ENCODE results near the gene KLRF2. TPM values are rescaled to one million over a fixed set of nuclear protein-coding genes. Genes with fewer than 3 reads are reported as not detected.

KLRF2 gene
- total RNA-seq, 2 donors from 2014 or later = not detected

- intact Hi-C loops (cut with DNase I) = no loop called here
- H3K36me3 ChIP-seq = no peaks in the 10 kb centered on the region
- no peaks in the 10 kb centered on the region for H3K9me3 ChIP-seq
- peak overlapping the region; percentile 23 for H3K4me3 ChIP-seq
- peak overlapping the region; percentile 50 for H3K27ac ChIP-seq
- no peaks in the 10 kb centered on the region for H3K27me3 ChIP-seq
- no peak for DNase-seq
- peak overlapping the region; percentile 41 to 64 for H3K9ac ChIP-seq (ENCODE audit: low read depth in 2 of 2, low read length in 2 of 2)
- H3K4me1 ChIP-seq = no peaks in the 10 kb centered on the region
- no peak for TF ChIP-seq CTCF (IDR thresholded peaks at IDR 0.05)
Measured at GRCh38 chr12:9866860-9867269, 14.4 kb upstream of the KLRF2 start.

- H3K9ac ChIP-seq (ENCODE audit: low read depth in 2 of 2, low read length in 2 of 2) = no peak overlapping the region
- intact Hi-C loops (cut with DNase I) = no loop called here
- peak overlapping the region; percentile 50 for H3K27ac ChIP-seq
- H3K36me3 ChIP-seq = no peaks in the 10 kb centered on the region
- H3K4me1 ChIP-seq = no peaks in the 10 kb centered on the region
- no peak for DNase-seq
- no peaks in the 10 kb centered on the region for H3K27me3 ChIP-seq
- no peaks in the 10 kb centered on the region for H3K9me3 ChIP-seq
- no peak for TF ChIP-seq CTCF (IDR thresholded peaks at IDR 0.05)
- peak overlapping the region; percentile 23 for H3K4me3 ChIP-seq
Measured at GRCh38 chr12:9867531-9867930, 13.8 kb upstream of the KLRF2 start.

- H3K27me3 ChIP-seq = no peaks in the 10 kb centered on the region
- DNase-seq = no peak
- H3K9ac ChIP-seq (ENCODE audit: low read depth in 2 of 2, low read length in 2 of 2) = peak overlapping the region; percentile 1 to 29
- H3K27ac ChIP-seq = peak overlapping the region; percentile 50
- H3K9me3 ChIP-seq = no peaks in the 10 kb centered on the region
- no peaks in the 10 kb centered on the region for H3K4me1 ChIP-seq
- intact Hi-C loops (cut with DNase I) = no loop called here
- H3K36me3 ChIP-seq = no peaks in the 10 kb centered on the region
- H3K4me3 ChIP-seq = peak overlapping the region; percentile 23
- no peak for TF ChIP-seq CTCF (IDR thresholded peaks at IDR 0.05)
Measured at GRCh38 chr12:9868311-9868801, 12.9 kb upstream of the KLRF2 start.

- no peaks in the 10 kb centered on the region for H3K4me1 ChIP-seq
- DNase-seq = no peak
- H3K9me3 ChIP-seq = no peaks in the 10 kb centered on the region
- H3K36me3 ChIP-seq = no peaks in the 10 kb centered on the region
- intact Hi-C loops (cut with DNase I) = no loop called here
- peak overlapping the region in 1 of 2 donors; percentile 70 for H3K9ac ChIP-seq (ENCODE audit: low read depth in 2 of 2, low read length in 2 of 2)
- no peaks in the 10 kb centered on the region for H3K27me3 ChIP-seq
- no peak for TF ChIP-seq CTCF (IDR thresholded peaks at IDR 0.05)
- H3K27ac ChIP-seq = peak overlapping the region; percentile 50
- peak overlapping the region; percentile 23 for H3K4me3 ChIP-seq
Measured at GRCh38 chr12:9868951-9869306, 12.4 kb upstream of the KLRF2 start.

- no peaks in the 10 kb centered on the region for H3K27me3 ChIP-seq
- H3K9me3 ChIP-seq = no peaks in the 10 kb centered on the region
- no peak for DNase-seq
- no peak for TF ChIP-seq CTCF (IDR thresholded peaks at IDR 0.05)
- H3K36me3 ChIP-seq = no peaks in the 10 kb centered on the region
- H3K4me3 ChIP-seq = peak within 1 kb of the TSS; percentile 23
- H3K27ac ChIP-seq = peak within 1 kb of the TSS; percentile 50
- no peaks in the 10 kb centered on the region for H3K4me1 ChIP-seq
- intact Hi-C loops (cut with DNase I) = no loop called here
- H3K9ac ChIP-seq (ENCODE audit: low read depth in 2 of 2, low read length in 2 of 2) = peak within 1 kb of the TSS; percentile 44 to 70
Measured at GRCh38 chr12:9869307-9870161, 11.8 kb upstream of the KLRF2 start, which contains the start of gene CLEC2B. Gene CLEC2B, minus strand, starts transcription at chr12:9869354.
